Natural killer cell (primary cell): Measurements from ENCODE around the gene EEF2. TPM values are rescaled to one million over a fixed set of nuclear protein-coding genes. Genes with fewer than 3 reads are reported as not detected.

Experiments
- ATAC-seq, 3 donors: fragments of 150-1000 bp in 2 of 3; fragments of 200-7000 bp in 1 of 3; cut with Tn5 transposase; 1 replicate in 1 of 3; 2 replicates in 2 of 3; pipeline ENCODE4 v1.10.0; 2021; ENCODE audit warnings: mild to moderate bottlenecking in 2 of 3, moderate library complexity in 2 of 3
- DNase-seq, 2 donors: peaks; one replicate each; pipeline versions ENCODE4 v3.0.0 to v3.0.0-alpha.2; 2013 to 2021; ENCODE audit warnings: mixed read lengths in 1 of 2
- H3K27ac ChIP-seq: one replicate; pipeline ENCODE4 v1.5.1; 2013; ENCODE audit warnings: mild to moderate bottlenecking, low read length
- H3K27me3 ChIP-seq: one replicate; pipeline ENCODE4 v1.6.1; 2013; ENCODE audit warnings: low read length; ENCODE audit not compliant: control insufficient read depth, insufficient read depth
- H3K36me3 ChIP-seq: one replicate; pipeline ENCODE4 v1.6.1; 2013; ENCODE audit warnings: low read length; ENCODE audit not compliant: control insufficient read depth, insufficient read depth
- H3K4me1 ChIP-seq: one replicate; pipeline ENCODE4 v1.6.1; 2013; ENCODE audit warnings: low read length; ENCODE audit not compliant: control insufficient read depth, insufficient read depth
- H3K4me3 ChIP-seq: one replicate; pipeline ENCODE4 v1.5.1; 2013; ENCODE audit warnings: low read length
- H3K9me3 ChIP-seq: one replicate; pipeline ENCODE4 v1.6.1; 2013; ENCODE audit warnings: low read length; ENCODE audit not compliant: control insufficient read depth, insufficient read depth
- H3K27ac Mint-ChIP-seq, 2 donors: one replicate each; pipeline ENCODE4 v1.8.0; 2022; ENCODE audit warnings: mild to moderate bottlenecking in 2 of 2, mixed read lengths in 2 of 2, moderate library complexity in 1 of 2
- H3K27me3 Mint-ChIP-seq, 2 donors: one replicate each; pipeline ENCODE4 v1.8.0; 2022; ENCODE audit warnings: low read depth in 2 of 2, mixed read lengths in 2 of 2
- H3K36me3 Mint-ChIP-seq: one replicate; pipeline ENCODE4 v1.8.0; 2022; ENCODE audit warnings: mixed read lengths
- H3K4me1 Mint-ChIP-seq, 2 donors: one replicate each; pipeline ENCODE4 v1.8.0; 2022; ENCODE audit warnings: mixed read lengths in 2 of 2
- H3K4me3 Mint-ChIP-seq: one replicate; pipeline ENCODE4 v1.8.0; 2022; ENCODE audit warnings: mild to moderate bottlenecking, moderate library complexity, mixed read lengths
- H3K9me3 Mint-ChIP-seq, 2 donors: one replicate each; pipeline ENCODE4 v1.8.0; 2022; ENCODE audit warnings: mixed read lengths in 2 of 2
- CTCF ChIP-seq: fragments of 200-600 bp; IDR thresholded peaks from one replicate; pipeline ENCODE4 v1.8.0; 2022; ENCODE audit warnings: antibody characterized with exemption
- WGBS: methylation state at CpG from one replicate; pipeline ENCODE4 v1.1.7; 2013; ENCODE audit warnings: missing lambda C conversion rate; ENCODE audit not compliant: insufficient coverage; 5-methylcytosine and 5-hydroxymethylcytosine counted together
- intact Hi-C: fragments of 100-400 bp; cut with micrococcal nuclease; formaldehyde crosslinking; loops from one replicate; pipeline ENCODE4 v1.14.2; 2022
- total RNA-seq, 4 donors: library from RNA; stranded (reverse); fragments of 120-200 nt in 1 of 4; gene quantifications; one replicate each; pipeline versions ENCODE4 v1.2.3 to v1.2.4, GENCODE V29; 2013 to 2022

Gene EEF2
- total RNA-seq, 3 donors from 2014 or later (not counting 1 experiment from before 2014, with no cell fraction given), result 1,302 to 1,442 (median 1,437) TPM

- Mint-ChIP-seq H3K4me3 (peak overlapping the region; percentile 28), H3K4me1 (peaks cover 13 to 48% of the 10 kb centered on the region in 2 donors), H3K27me3 (no peaks in the 10 kb centered on the region), H3K9me3 (no peaks in the 10 kb centered on the region), H3K36me3 (no peaks in the 10 kb centered on the region), H3K27ac (peak overlapping the region in 1 of 2 donors; percentile 52)
- H3K36me3 ChIP-seq, result peaks cover 29% of the 10 kb centered on the region
- intact Hi-C loops, result no loop called here
- no peak overlapping the region for H3K4me3 ChIP-seq
- ATAC-seq (no peak), DNase-seq (no peak)
- H3K27me3 ChIP-seq, result no peaks in the 10 kb centered on the region
- H3K27ac ChIP-seq, result no peak overlapping the region
- H3K4me1 ChIP-seq, result peaks cover 61% of the 10 kb centered on the region
- TF ChIP-seq CTCF, result no peak
- no peaks in the 10 kb centered on the region for H3K9me3 ChIP-seq
- WGBS, result 98% methylated on average over 14 of the region's 14 CpGs
These were observed 25.5 kb upstream of the EEF2 start for GRCh38 chr19:4010808-4011110.

GRCh38 chr19:4009990-4010807 lies 24.9 kb upstream of the EEF2 start:
- intact Hi-C loops, result no loop called here
- Mint-ChIP-seq H3K9me3 (no peaks in the 10 kb centered on the region), H3K27ac (peak overlapping the region in 1 of 2 donors; percentile 88), H3K4me3 (peak overlapping the region; percentile 28), H3K27me3 (no peaks in the 10 kb centered on the region), H3K36me3 (no peaks in the 10 kb centered on the region), H3K4me1 (peaks cover 13 to 45% of the 10 kb centered on the region in 2 donors)
- Histone ChIP-seq H3K27me3 (no peaks in the 10 kb centered on the region), H3K4me1 (peaks cover 59% of the 10 kb centered on the region), H3K27ac (no peak overlapping the region), H3K4me3 (no peak overlapping the region), H3K9me3 (no peaks in the 10 kb centered on the region), H3K36me3 (peaks cover 27% of the 10 kb centered on the region)
- ATAC-seq (no peak), DNase-seq (no peak)
- TF ChIP-seq CTCF, result no peak
- 92% methylated on average over 24 of the region's 24 CpGs for WGBS

GRCh38 chr19:4007836-4008539 lies 22.7 kb upstream of the EEF2 start:
- Mint-ChIP-seq H3K9me3 (no peaks in the 10 kb centered on the region), H3K4me3 (peak overlapping the region; percentile 92), H3K4me1 (peaks cover 13 to 35% of the 10 kb centered on the region in 2 donors), H3K27me3 (no peaks in the 10 kb centered on the region), H3K36me3 (no peaks in the 10 kb centered on the region), H3K27ac (peak overlapping the region; percentile 79 to 88)
- intact Hi-C loops, result loop anchor here (2.0 kb wide), 1 partner anchor 17 kb away; no protein-coding TSS in a partner anchor
- peaks cover 44% of the 10 kb centered on the region for H3K4me1 ChIP-seq
- no peaks in the 10 kb centered on the region for H3K9me3 ChIP-seq
- no peaks in the 10 kb centered on the region for H3K27me3 ChIP-seq
- peak overlapping the region; percentile 75 for H3K4me3 ChIP-seq
- WGBS, result under 1% methylated on average over 55 of the region's 55 CpGs
- ATAC-seq (peak in 1 of 3 donors; percentile 3), DNase-seq (peak in 1 of 2 donors; percentile 41)
- TF ChIP-seq CTCF, result no peak
- peaks cover 12% of the 10 kb centered on the region for H3K36me3 ChIP-seq
- H3K27ac ChIP-seq, result no peak overlapping the region
